ENCODE data around the gene NEAT1.
A peak's percentile ranks its signal among the peaks of the same experiment; 100 is the strongest.
"Not testable (repeated sequence)": the region's sequence is repeated elsewhere in the genome, so short reads cannot be mapped to it uniquely, and the experiment has no call there.

NEAT1 gene

GRCh38 chr11:65452806-65453490 is 30.4 kb downstream of the NEAT1 start:
- DNase-seq (ENCODE audit: low spot score) = peak; percentile 81

- peak; percentile 75 for DNase-seq (ENCODE audit: low spot score)
These were observed 31.7 kb downstream of the NEAT1 start for GRCh38 chr11:65454311-65454695.

GRCh38 chr11:65454696-65455456 is 32.3 kb downstream of the NEAT1 start:
- DNase-seq (ENCODE audit: low spot score) = peak; percentile 91

DNA sequence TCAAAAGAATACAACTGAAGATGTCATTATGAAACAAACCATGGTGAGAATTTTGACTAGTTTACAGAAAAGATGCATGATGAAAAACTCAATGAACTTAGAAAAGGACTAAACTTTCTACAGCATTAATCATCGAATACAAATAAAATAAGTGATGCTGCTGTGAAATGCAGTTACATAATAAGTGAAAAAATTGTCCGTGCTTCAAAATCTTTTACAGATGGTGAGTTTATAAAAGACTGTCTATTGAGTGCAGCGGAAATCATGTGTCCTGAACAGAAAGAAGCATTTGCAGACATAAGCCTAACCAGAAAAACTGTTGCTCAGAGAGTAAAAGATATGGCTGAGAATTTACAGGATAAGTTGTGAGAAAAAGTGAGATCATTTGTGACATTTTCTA is 33.8 kb downstream of the NEAT1 start:
- DNase-seq (ENCODE audit: low spot score) = no peak

DNA sequence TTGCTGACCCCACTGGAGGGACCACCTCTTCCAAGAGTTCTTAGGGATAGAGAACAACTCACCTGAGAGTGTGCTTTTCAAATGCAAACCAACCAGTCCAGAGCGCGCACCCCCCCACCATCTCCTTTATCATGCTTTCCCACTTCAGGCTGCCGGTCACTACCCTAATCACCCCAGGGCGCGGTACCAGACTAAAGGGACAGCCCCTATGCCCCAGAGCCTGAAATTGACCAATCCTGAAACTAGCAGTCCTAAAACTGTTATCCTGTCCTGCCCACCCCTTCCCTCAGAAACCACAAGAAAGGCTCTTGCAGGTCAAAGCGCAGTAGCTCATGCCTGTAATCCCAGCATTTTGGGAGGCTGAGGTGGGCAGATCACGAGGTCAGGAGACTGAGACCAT is 37.0 kb downstream of the NEAT1 start:
- DNase-seq (ENCODE audit: low spot score) = no peak

GRCh38 chr11:65465471-65465870 is 42.9 kb downstream of the NEAT1 start:
- not testable (repeated sequence) for DNase-seq (ENCODE audit: low spot score)

- not testable (repeated sequence) for DNase-seq (ENCODE audit: low spot score)
These were observed 44.7 kb downstream of the NEAT1 start for GRCh38 chr11:65467306-65467705.

DNA sequence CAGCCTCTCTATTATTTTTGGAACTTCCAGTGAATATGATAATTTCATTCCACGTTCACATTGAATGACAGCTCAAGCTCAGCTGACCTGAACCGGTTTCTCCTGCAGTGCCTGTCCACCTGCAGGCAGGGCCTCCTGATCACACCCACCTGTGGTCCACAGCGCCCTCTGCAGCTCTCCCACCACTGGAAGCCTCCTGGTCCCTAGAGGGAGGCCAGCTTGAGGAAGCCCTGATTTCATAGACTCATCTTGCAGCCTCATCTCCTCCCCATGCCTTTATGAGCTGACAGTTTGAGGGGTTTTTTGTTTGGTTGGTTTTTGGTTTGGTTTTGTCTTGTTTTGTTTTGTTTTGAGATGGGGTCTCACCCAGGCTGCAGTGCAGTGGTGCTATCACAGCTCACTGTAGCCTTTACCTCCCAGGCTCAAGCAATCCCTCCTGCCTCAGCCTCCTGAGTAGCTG is 46.3 kb downstream of the NEAT1 start:
- DNase-seq (ENCODE audit: low spot score) = no peak

GRCh38 chr11:65470433-65471049 is 47.9 kb downstream of the NEAT1 start:
- no peak for DNase-seq (ENCODE audit: low spot score)

DNA sequence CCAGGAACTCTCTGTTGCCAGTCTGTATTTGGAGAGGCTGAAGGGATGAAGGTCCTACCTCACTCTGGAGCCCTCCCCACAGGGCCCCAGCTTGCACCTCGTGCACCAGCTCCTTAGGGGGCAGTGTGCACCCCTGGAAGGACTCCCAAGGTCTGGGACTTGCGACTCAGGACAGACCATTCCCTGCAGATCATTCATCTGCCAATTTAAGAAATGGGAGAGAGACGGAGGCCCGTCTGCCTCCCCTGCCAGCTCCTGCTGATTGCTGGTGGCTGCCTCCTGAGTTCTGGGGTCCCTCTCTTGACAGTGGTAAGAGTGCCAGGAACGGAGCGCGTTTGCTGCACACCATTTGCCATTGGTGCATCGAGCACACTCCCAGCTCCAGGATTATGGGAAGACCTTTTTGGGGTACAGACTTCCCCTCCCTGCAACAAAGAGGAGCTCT is 48.9 kb downstream of the NEAT1 start:
- DNase-seq (ENCODE audit: low spot score) = peak; percentile 72

DNA sequence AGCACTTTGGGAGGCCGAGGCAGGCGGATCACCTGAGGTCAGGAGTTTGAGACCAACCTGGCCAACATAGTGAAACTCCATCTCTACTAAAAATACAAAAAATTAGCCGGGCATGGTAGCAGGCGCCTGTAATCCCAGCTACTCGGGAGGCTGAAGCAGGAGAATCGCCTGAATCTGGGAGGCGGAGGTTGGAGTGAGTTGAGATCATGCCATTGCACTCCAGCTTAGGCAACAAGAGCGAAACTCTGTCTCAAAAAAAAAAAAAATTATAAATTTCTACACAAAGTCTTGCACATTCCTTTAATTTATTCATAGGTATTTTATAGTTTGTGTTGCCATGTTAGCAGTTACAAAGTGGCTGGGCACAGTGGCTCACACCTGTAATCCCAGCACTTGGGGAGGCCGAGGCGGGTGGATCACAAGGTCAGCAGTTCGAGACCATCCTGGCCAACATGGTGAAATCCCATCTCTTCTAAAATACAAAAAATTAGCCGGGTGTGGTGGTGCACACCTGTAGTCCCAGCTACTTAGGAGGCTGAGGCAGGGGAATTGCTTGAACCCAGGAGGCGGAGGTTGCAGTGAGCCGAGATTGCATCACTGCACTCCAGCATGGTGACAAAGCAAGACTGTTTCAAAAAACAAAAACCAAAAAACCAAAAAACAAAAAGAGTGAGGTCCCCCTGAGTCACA is 50.1 kb downstream of the NEAT1 start:
- DNase-seq (ENCODE audit: low spot score) = not testable (repeated sequence)

GRCh38 chr11:65473278-65473860 is 50.8 kb downstream of the NEAT1 start:
- no peak for DNase-seq (ENCODE audit: low spot score)

DNA sequence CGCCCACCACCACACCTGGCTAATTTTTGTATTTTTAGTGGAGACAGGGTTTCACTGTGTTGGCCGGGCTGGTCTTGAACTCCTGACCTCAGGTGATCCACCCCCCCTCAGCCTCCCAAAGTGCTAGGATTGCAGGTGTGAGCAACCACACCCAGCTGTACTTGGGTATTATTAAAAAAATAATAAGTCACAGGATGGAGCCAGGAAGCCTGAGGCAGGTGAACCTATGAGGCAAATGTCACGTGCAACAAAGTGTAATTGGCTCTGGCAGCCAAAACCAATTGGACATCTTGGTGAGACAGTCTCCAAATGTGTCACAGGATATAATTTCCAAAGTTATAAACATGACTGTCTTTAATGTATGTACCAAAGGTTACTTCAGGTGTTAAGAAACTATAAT is 52.3 kb downstream of the NEAT1 start:
- no peak for DNase-seq (ENCODE audit: low spot score)

DNA sequence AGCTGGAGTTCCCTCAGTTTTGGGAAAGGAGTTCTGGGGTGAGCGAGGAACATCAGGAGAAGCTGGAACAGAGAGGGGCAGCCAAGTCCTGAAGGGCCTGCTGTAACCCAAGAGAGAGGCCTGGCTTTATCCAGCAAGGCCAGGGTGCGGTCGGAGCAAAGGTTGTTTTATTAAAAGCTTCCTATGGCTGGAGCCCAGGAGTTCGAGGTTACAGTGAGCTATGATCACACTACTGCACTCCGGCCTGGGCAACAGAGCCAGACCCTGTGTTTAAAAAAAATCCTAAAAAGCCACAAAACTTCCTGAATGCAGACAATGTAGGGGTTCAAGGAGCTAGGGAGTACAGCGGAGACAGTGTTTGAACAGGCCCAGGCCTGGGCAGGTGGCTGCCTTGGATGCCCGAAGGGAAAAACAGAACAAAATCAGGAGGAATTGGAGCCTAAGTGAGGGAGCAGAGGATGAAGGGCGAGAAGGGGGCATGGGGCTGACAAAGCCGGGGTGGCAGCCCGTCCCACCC is 54.1 kb downstream of the NEAT1 start:
- DNase-seq (ENCODE audit: low spot score) = no peak

DNA sequence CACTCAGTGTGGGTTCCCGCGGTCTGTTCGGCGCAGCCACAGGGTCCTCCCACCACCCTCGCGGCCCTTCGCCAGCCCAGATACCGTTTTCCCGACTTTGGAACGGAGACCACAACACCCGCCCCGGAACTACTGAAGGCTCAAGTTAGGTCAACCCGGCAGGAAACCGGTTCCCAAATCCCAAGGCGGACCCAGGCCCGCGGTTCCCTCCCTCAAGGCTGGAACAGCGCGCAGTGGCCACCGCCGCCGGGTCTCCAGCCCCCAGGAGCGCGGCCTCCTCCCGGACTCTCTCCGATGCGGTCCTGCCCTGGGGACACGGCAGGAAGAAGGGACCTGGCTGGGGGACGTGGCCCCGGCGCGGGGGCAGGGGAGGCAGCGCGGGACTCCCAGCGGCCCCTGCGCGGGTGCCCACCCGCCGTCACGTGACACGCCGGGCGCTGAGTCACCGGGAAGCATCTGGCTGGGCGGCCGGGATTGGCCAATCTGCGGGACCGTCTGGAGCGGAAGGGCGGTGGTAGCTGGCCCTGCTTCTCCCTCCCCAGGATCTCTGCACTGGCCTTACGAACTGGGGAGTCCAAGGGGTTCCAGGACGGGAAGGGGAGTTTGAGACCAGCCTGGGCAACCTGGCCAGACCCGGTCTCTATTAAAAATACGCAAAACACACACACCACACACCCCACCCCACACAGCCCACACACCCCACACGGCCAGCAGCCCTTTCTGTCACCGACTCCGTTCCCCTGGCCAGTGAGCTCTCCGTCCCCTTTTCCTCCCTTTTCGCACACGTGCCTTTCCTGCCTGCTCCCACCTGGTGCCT is 54.8 kb downstream of the NEAT1 start:
- peak; percentile 95 for DNase-seq (ENCODE audit: low spot score)

DNA sequence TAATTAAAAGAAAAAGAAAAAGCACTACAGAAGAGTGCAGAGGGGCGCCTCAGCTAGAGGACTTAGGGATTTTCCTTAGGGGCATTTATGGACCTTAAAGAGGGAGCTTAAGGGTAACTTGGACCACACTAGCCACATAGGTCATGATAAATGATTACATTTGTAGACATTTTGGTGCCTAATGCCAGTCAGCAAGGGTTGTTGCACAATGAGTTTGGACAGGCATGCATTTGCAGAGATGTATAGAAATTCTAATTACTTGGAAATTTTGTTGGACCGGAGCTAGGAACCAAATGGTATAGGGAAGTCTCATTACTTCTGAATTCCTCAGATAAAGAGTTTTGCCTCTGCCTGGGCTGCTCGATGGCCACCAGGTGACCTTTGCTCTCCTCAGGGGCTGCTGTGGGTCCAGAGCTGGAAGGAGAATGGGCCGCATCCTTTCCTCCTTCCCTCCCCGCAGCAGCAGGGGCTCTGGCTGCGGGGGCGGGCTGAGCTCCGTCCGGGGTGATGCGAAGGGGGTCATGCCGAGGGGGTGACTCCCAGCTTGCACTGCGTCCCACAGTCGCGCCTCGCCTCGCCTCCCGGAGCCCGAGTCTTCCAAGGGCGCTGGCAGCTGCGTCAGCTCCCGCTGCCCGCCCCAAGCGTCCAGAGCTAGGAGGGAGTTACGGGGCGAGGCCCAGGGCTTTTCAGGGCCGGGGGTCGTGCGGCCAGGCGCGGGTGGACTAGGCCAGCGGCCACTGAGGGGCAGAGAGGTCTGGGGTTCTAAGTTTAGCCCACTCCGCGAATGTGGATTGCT is 56.0 kb downstream of the NEAT1 start:
- no peak for DNase-seq (ENCODE audit: low spot score)

- peak; percentile 63 for DNase-seq (ENCODE audit: low spot score)
These were observed 56.9 kb downstream of the NEAT1 start for GRCh38 chr11:65479184-65480145.

DNA sequence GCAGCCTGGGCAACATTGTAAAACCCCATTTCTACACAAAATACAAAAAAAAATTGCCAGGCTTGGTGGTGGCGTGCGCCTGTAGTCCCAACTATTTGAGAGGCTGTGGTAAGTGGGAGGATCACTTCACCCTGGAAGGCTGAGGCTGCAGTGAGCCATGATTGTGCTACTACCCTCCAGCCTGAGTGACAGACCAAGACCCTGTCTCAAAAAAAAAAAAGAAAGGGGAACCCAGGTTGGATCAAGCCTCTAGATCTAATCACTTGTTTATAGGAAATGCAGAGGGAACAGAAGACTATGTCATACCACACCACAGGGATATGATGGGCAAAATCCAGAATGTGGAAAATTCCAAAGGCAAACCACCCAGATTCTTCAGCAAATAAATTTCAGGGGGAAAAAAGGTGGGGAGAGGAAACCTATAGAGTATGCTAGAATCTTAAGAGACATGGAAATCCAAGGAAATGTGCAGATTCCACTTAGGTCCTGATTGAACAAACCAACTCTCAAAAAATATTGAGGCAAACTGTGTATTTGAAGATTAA is 59.8 kb downstream of the NEAT1 start:
- DNase-seq (ENCODE audit: low spot score) = no peak

GRCh38 chr11:65485920-65486219 is 63.3 kb downstream of the NEAT1 start:
- DNase-seq (ENCODE audit: low spot score) = no peak
